GM18951 (cell line): ENCODE results near the gene INPP1.
"Not testable (repeated sequence)": the region's sequence is repeated elsewhere in the genome, so short reads cannot be mapped to it uniquely, and the experiment has no call there.

Source experiments
- POLR2A ChIP-seq: IDR thresholded peaks from 4 replicates; pipeline ENCODE4 v1.6.1; 2011; ENCODE audit warnings: mild to moderate bottlenecking; ENCODE audit not compliant: insufficient read length, insufficient read depth; ENCODE audit errors: extremely low read depth
- in situ Hi-C: fragments of 300-500 bp; cut with MboI; formaldehyde crosslinking; loops from one replicate; pipeline ENCODE4 v1.12.0; 2022; ENCODE audit warnings: low sequenced_read_pairs, mixed read lengths, inconsistent platforms; ENCODE audit not compliant: unreplicated experiment

INPP1 gene, protein sequence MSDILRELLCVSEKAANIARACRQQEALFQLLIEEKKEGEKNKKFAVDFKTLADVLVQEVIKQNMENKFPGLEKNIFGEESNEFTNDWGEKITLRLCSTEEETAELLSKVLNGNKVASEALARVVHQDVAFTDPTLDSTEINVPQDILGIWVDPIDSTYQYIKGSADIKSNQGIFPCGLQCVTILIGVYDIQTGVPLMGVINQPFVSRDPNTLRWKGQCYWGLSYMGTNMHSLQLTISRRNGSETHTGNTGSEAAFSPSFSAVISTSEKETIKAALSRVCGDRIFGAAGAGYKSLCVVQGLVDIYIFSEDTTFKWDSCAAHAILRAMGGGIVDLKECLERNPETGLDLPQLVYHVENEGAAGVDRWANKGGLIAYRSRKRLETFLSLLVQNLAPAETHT

DNA sequence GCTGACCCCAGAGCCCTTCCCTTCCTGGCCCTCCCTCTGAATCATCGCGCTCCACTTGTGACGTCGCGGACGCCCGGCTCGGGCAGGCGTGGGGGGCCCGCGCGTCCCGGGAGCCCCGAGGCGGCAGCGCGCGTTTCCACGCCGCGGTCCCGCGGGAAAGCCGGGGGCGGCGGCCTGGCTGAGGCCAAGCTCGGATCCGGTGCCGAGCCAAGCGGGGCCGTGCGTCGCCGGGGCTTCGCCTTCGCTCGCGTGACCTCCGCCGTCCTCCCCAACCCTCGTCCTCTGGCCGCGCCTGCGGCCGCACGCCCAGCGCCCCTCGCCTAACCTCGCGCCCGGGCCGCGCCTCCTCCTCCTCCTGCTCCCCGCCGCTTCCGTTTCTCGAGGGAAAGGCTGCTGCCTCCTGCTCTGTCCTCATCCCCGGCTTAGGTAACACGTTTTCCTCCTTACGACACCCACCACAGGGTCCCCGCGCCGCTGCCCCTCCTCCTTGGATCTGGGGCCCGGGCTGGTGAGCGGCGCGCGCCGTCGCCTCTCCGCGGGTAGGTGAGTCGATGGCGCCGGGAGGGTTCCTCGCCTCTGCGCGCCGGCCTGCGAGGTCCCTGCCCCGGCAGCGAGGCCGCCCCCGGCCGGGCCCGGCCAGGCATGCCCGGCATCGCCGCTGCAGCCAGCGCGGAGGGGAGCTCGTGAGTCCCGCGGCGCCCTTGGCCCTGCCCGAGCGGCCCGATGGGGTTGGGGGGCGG lies at the start of gene INPP1:
TSS of gene INPP1 (plus strand) at position 54 of the 740 bp plus-strand sequence. CDS start 16,514 bp downstream, outside the sequence.
- in situ Hi-C loops, result no loop called here
- no peak for TF ChIP-seq POLR2A

DNA sequence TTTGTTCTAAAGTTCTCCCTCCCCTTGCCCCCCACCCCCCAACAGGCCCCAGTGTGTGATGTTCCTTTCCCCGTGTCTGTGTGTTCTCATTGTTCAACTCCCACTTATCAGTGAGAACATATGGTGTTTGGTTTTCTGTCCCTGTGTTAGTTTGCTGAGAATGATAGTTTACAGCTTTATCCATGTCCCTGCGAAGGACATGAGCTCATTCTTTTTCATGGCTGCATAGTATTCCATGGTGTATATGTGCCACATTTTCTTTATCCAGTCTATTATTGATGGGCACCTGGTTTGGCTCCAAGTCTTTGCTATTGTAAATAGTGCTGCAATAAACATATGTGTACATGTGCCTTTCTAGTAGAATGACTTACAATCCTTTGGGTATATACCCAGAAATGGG lies 45.5 kb upstream of the INPP1 start:
- in situ Hi-C loops, result loop anchor here (25.0 kb wide), 1 partner anchor 211 kb away; no protein-coding TSS in a partner anchor

DNA sequence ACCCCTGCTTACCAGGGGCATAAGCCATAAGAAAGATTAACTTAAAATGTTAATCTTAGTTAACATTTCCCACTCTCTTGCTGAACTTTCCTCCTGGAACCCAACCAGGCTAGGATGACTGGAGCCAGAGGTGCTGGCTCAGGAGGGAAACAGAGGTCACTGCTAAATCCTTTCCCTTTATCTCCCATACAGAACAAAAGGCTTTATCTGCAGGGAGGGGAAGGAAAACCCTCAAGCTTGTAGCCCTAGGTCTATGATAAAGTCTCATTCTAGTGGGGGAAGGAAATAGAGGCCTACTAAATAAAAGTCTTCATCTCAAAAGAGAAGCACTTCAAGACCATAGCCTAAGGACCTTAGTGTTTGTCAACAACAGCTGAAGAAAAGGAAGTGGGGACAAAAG lies 42.4 kb upstream of the INPP1 start:
- TF ChIP-seq POLR2A, result no peak
- in situ Hi-C loops, result no loop called here

DNA sequence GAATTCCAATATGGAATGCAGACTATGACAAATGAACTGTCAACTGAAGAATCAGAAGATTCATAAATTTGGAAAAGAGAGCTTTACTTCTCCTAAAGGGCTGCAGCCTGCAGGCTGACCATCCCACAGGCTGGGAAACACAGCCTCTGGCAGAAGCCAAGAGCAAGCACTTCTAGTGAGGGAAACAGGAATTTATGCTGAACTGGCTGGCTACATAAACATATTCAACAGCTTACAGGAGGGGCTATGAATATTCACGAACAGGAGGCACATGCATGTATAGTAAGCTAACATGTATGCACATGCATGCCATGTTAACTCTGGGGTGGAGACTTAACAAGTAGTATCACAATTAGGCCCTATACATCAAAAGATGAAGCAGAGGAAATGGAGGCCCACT lies 41.3 kb upstream of the INPP1 start:
- no peak for TF ChIP-seq POLR2A
- in situ Hi-C loops, result no loop called here

DNA sequence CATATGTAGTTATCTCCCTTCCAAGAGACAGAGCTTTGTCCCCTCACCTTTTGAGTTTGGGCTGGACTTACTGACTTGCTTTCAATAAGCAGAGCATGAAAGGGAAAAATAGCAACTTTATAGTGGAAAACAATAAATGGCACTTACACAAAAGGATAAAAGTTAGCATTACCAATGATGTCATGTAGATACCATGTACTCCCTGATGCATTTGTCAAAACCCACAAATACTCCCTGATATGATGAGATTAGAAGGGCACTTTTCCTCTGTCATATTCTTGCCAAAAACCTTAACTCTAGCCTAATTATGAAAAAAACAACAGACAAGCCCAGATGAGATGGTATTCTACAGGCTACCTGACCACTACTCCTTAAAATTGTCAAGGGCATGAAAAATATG lies 39.7 kb upstream of the INPP1 start:
- in situ Hi-C loops, result no loop called here
- TF ChIP-seq POLR2A, result no peak

DNA sequence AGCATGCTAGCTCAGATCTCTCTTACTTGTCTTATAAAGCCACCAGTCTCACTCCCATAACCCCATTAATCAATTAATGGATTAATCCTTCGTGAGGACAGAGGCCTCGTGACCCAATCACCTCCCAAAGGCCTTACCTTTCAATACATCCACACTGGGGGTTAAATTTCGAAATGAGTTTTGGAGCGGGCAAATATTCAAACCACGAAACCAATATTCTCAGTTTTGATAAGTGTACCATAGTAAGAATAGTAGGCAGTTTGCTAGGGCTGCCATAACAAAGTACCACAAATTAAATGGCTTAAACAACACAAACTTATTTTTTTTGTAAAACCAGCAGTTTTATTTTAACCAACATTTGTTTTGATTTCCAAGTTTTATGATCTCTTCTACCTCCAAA lies 39.0 kb upstream of the INPP1 start:
- in situ Hi-C loops, result no loop called here
- TF ChIP-seq POLR2A, result no peak

DNA sequence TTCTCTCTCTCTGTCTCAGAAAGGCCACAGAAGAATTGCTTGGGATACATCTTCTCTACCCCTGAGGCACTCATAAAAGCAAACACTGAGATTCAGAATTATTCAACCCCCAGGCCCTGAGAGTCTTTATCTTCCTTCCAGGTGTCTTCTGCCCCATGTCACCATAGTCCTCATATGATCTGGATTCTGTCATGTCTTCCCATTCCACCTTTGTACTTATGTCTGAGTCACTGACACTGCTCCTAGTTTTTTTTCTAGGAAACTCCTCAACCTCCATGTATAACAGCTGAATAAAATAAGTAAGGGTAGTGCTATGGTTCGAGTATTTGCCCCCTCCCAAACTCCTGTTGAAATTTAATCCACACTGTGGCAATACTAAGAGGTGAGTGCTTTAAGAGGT lies 35.4 kb upstream of the INPP1 start:
- no peak for TF ChIP-seq POLR2A
- in situ Hi-C loops, result no loop called here

DNA sequence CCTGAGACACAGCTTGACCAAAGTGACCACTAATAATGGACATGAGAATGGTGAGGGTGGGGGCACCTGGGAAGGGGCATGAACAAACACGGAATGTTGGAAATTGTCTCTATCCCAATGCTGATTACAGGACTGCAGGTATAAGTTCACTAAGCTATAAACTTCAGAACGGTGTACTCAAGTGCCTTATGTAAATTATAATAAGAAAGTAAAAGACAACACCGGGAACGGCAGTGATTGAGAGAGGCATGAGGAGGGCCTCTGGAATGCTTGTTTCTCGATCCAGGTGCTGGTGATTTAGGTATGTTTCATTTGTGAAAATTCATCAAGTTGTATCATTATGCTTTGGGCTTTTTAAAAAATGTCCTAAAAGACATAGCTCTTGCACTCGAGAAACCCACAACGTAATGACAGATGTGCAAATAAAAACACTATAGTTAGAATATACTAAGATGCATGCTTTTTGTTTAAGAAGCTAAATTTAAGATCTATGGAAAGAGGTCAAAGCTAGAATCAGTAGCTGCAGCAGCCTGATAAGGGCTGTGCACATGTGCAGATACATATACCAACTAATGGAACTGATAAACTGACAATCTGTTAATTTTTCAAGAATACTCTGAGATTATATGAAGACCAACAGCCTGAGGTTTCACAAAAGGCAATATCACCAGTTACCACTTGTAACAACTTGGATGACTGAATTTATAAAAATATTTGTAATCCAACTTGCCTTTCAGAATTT lies 31.3 kb upstream of the INPP1 start:
- in situ Hi-C loops, result no loop called here
- no peak for TF ChIP-seq POLR2A

DNA sequence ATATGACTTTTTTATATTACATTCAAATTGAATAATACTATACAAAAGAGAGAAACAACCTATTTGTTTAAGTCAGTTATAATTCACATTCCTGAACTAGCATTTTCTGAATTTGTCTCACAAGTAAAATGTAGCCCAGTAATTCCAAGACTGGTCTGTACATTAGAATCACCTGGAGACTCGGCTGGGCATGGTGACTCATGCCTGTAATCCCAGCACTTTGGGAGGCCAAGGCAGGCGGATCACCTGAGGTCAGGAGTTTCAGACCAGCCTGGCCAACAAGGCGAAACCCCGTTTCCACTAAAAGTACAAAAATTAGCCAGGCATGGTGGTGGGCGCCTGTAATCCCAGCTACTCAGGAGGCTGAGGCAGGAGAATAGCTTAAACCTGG lies 30.8 kb upstream of the INPP1 start:
- in situ Hi-C loops, result not testable (repeated sequence)

DNA sequence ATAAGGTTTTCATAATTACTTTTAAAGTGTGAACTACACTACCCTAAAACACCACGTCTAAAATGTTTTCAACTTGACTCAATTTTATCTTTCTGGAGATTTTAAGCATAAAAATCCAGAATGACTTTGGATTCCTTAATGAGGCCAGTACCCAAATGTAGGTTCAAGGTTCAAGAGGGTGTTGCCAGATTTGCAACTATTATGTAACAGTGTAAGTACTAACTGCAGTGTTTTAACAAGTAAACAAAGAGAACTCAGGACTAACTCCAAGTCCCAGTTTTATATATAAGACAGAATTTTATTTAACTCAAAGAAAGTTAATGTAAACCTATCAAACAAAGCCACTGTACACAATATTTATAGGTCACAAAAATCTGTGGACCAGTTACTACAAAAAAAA lies 29.5 kb upstream of the INPP1 start:
- no peak for TF ChIP-seq POLR2A
- in situ Hi-C loops, result no loop called here

DNA sequence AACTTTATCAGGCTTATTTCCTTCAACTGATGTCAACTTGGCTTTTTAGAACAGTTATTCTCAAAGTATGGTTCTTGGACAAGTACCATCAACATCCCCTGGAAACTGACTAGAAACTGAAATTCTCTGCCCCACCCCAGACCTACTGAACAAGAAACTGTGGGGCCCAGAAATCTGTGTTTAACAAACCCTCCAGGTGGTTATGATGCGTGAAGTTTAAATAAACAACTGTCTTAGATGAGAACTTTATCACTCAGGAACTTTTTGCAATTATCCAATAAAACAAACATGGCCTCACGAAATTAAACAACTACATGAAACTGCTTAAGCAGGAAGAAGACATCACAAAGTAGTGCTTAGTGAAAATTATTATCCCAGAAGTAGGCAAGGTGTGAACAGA lies 28.1 kb upstream of the INPP1 start:
- TF ChIP-seq POLR2A, result no peak
- in situ Hi-C loops, result no loop called here

DNA sequence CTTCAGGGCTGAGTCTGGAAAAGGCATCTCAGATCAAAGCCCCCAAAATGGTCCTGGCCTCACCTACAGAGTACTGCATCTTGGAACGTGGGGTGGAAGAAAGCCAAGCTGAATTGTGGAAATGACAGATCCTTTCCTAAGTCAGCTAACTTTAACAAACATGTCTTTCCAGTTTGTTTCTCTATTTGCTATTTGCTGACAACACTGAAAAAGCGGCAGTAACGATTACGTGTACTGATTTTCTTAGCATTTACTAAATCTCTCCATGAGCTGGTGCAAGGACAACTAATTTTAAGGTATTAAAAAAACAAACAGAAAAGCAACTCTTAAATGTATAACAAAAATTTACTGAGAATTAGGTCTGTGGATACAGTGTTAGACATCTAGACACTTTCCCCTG lies 24.9 kb upstream of the INPP1 start:
- in situ Hi-C loops, result no loop called here
- TF ChIP-seq POLR2A, result no peak

DNA sequence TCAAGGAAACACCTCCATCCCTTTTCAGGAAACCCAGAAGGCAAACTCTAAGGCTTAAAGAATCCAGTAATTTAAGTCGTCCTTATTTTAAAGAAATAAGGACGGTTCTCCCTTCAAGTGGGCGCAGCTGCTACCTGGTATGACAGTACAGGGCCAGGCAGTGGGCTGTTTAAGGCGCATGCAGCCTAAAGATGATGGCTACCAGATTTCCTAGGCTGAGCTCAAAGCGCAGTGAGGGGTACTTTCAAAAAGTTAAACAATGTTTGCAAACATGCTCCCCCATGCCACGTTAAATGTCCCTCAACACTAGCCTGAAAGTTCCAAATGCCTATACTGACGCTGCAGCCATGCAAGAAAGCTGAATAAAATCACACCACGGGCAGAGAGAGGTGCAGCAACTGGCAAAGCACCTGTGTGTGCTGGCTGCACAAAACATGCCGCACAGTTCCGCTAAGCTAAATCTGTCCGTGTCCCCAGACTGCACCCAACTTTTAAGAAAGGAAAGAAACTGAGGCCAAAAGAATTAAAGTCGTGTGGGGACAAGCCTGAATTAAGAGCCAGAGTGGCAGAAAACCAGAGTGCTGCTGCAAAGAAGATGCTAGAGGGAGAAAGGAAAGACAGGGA lies 24.3 kb upstream of the INPP1 start:
- in situ Hi-C loops, result no loop called here
- no peak for TF ChIP-seq POLR2A
